GM12864 (cell line): ENCODE measurements around the gene RALGAPA2.

Source experiments
- DNase-seq: peaks from one replicate; pipeline ENCODE4 v3.0.0-alpha.2; 2011; ENCODE audit warnings: low read depth
- H3K4me3 ChIP-seq: 2 replicates; pipeline ENCODE4 v1.5.1; 2011; ENCODE audit warnings: mild to moderate bottlenecking, low read depth, low read length, control low read depth
- TF ChIP-seq, protein P1 (sequence below): IDR thresholded peaks from 2 replicates; pipeline ENCODE4 v1.5.1; 2011; ENCODE audit warnings: low read depth, mild to moderate bottlenecking, moderate library complexity, low read length, control low read depth, inconsistent platforms; ENCODE audit errors: missing control alignments

Gene RALGAPA2

DNA sequence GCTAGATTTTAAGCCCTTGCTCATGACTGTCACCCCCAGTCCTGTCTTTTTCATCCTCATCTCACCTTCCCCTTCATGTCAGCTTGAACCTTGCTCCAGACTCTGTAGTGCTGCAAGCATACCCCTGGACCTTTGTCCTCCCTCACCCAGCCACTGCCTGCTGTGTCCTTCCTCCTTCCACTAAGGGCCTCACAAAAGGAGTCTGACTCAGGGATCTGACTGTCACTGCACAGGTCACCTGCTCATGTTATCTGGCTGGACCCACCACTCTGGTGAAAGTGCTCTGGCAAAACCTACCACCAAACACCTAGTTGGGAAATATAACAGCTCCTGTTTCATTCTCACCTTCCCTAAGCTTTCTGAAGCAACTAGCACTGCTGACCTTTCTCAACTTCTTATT lies 193.2 kb downstream of the RALGAPA2 start:
- DNase-seq: no peak
- no peak overlapping the region for H3K4me3 ChIP-seq
- TF ChIP-seq, protein P1, sequence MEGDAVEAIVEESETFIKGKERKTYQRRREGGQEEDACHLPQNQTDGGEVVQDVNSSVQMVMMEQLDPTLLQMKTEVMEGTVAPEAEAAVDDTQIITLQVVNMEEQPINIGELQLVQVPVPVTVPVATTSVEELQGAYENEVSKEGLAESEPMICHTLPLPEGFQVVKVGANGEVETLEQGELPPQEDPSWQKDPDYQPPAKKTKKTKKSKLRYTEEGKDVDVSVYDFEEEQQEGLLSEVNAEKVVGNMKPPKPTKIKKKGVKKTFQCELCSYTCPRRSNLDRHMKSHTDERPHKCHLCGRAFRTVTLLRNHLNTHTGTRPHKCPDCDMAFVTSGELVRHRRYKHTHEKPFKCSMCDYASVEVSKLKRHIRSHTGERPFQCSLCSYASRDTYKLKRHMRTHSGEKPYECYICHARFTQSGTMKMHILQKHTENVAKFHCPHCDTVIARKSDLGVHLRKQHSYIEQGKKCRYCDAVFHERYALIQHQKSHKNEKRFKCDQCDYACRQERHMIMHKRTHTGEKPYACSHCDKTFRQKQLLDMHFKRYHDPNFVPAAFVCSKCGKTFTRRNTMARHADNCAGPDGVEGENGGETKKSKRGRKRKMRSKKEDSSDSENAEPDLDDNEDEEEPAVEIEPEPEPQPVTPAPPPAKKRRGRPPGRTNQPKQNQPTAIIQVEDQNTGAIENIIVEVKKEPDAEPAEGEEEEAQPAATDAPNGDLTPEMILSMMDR: no peak

DNA sequence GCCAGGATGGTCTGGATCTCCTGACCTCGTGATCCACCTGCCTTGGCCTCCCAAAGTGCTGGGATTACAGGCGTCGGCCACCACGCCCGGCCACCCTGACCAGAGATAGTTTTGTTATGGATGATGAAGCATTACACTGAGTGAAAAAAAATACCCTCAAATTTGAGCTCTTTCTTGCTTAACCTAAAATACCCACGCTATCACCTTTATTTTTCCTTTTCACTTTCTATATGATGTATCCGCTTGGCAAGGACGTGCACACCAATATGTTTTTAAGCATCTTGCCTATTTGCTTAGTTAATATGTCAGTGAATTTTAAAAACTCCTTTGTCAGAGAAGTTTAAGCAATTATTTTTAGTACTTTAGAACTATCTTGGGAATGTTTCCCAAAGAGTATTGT lies 194.2 kb downstream of the RALGAPA2 start:
- no peak for DNase-seq
- TF ChIP-seq, protein P1: no peak
- H3K4me3 ChIP-seq: no peak overlapping the region

DNA sequence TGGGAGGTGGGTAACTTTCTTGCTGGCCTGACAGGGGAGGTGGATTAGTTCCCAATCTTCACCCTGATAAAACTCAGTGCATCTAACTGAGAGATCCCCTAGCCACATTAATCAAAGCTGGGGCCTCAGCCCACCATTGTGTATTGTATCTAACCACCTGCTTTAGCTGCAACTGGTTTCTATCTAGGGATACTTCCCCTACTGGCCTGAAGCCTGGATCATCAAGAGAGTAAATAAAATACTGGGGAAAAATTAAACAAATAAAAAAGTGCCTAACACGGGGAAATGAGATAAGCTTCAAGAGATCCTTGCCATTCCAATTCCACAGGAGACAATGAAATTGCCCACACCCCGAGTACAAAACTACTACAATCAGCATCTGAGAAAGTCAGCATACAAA lies 195.1 kb downstream of the RALGAPA2 start:
- DNase-seq: no peak
- TF ChIP-seq, protein P1: no peak
- H3K4me3 ChIP-seq: no peak overlapping the region

DNA sequence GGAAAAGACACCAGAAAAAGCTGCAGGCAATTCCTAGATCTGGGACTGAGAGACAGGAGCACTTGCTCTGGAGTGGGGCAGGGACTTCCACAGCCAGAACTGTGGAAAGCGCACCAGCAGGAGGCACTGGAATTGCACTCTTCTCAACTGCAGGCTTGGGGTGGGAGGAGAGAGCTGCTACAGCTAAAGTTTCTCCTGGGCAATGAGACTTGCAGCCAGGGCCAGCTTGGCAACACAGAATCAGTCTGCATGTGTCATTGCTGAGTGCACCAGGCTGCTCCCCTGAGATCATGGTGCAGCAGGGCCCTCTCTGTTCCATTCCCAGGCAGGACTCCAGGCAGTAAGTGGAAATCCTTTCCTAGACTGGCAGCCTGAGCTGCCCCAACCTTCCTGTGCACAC lies 198.7 kb downstream of the RALGAPA2 start:
- TF ChIP-seq, protein P1: no peak
- no peak overlapping the region for H3K4me3 ChIP-seq
- DNase-seq: no peak

- DNase-seq: no peak
- TF ChIP-seq, protein P1: no peak
- H3K4me3 ChIP-seq: no peak overlapping the region
These were observed 206.9 kb downstream of the RALGAPA2 start for GRCh38 chr20:20505554-20505953.

- TF ChIP-seq, protein P1: no peak
- no peak for DNase-seq
- H3K4me3 ChIP-seq: no peak overlapping the region
These were observed 208.5 kb downstream of the RALGAPA2 start for GRCh38 chr20:20503777-20504530.

DNA sequence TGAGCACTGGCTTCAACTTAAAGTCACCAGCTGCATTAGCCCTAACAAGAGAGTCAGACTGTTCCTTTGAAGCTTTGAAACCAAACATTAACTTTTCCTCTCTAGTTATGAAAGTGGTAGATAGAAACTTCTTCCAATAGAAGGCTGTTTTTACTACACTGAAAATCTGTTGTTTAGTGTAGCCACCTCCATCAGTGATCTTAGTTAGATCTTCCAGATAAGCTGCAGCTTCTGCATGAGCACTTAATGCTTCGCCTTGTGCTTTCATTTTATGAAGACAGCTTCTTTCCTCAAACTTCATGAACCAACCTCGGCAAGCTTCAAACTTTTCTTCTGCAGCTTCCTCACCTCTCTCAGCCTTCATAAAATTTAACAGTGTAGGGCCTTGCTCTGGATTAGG lies 211.3 kb downstream of the RALGAPA2 start:
- DNase-seq: no peak
- no peak overlapping the region for H3K4me3 ChIP-seq
- TF ChIP-seq, protein P1: no peak
